T-helper 9 cell (primary cell): ENCODE results near the gene PARD6A.

Source experiments
- DNase-seq: peaks from one replicate; pipeline ENCODE4 v3.0.0-alpha.2; 2020

The PARD6A gene

GRCh38 chr16:67654403-67654911 is 6.3 kb upstream of the PARD6A start:
- DNase-seq = no peak

GRCh38 chr16:67655363-67655762 is 5.4 kb upstream of the PARD6A start:
- DNase-seq = no peak

- DNase-seq = no peak
Measured at GRCh38 chr16:67656344-67657016, 4.3 kb upstream of the PARD6A start.

- DNase-seq = no peak
Measured at GRCh38 chr16:67657017-67657608, 3.6 kb upstream of the PARD6A start.

- no peak for DNase-seq
Measured at GRCh38 chr16:67657751-67658518, 2.8 kb upstream of the PARD6A start.

GRCh38 chr16:67658849-67659674 is 1.7 kb upstream of the PARD6A start:
- no peak for DNase-seq

GRCh38 chr16:67659675-67660563 is 841 bp upstream of the PARD6A start, which contains the start of gene ACD:
ACD (minus strand) TSS chr16:67660260; CDS start chr16:67660220, 40 bp downstream.
- peak; percentile 91 for DNase-seq

GRCh38 chr16:67661101-67661761 is 471 bp downstream of the PARD6A start:
- no peak for DNase-seq

- no peak for DNase-seq
Measured at GRCh38 chr16:67661886-67662652, 1.3 kb downstream of the PARD6A start.

- DNase-seq = no peak
Measured at GRCh38 chr16:67662653-67663010, 1.9 kb downstream of the PARD6A start.

GRCh38 chr16:67663151-67663876 is 2.6 kb downstream of the PARD6A start:
- DNase-seq = no peak

GRCh38 chr16:67663877-67664222 is 3.1 kb downstream of the PARD6A start:
- DNase-seq = no peak

- no peak for DNase-seq
Measured at GRCh38 chr16:67664258-67664657, 3.5 kb downstream of the PARD6A start.

- no peak for DNase-seq
Measured at GRCh38 chr16:67664871-67665270, 4.1 kb downstream of the PARD6A start.

- DNase-seq = no peak
Measured at GRCh38 chr16:67665598-67665997, 4.8 kb downstream of the PARD6A start.

- no peak for DNase-seq
Measured at GRCh38 chr16:67666032-67666551, 5.3 kb downstream of the PARD6A start.

GRCh38 chr16:67666559-67667452 is 6.0 kb downstream of the PARD6A start, which contains the start of the genes C16orf86 and ENKD1:
C16orf86 (plus strand) TSS chr16:67666814; CDS start chr16:67666971, 157 bp downstream.
ENKD1 (minus strand) TSS chr16:67666750; CDS start chr16:67666442, 308 bp downstream.
- peak; percentile 75 for DNase-seq

- no peak for DNase-seq
Measured at GRCh38 chr16:67667453-67667816, 6.7 kb downstream of the PARD6A start.
